DOHH2 (cell line): ENCODE data around the gene ST3GAL3.
A peak's percentile ranks its signal among the peaks of the same experiment; 100 is the strongest.

Experiments used
- H3F3A ChIP-seq: fragments of 200-600 bp; sonication (generic), shearing (Covaris generic); 2 replicates; pipeline ENCODE4 v1.6.0; 2016; ENCODE audit warnings: antibody characterized with exemption, mild to moderate bottlenecking; ENCODE audit not compliant: control insufficient read depth, insufficient read depth
- H3K27ac ChIP-seq: fragments of 200-600 bp; sonication (generic); 2 replicates; pipeline ENCODE4 v1.5.1; 2014; ENCODE audit warnings: low read depth, mild to moderate bottlenecking, low read length, moderate library complexity
- H3K27me3 ChIP-seq: fragments of 200-600 bp; sonication (generic); 2 replicates; pipeline ENCODE4 v1.6.1; 2014; ENCODE audit warnings: mild to moderate bottlenecking, low read length, mixed read lengths; ENCODE audit not compliant: control insufficient read depth
- H3K36me3 ChIP-seq: fragments of 200-600 bp; sonication (generic); 2 replicates; pipeline ENCODE4 v1.6.1; 2014; ENCODE audit warnings: mild to moderate bottlenecking, low read length, moderate library complexity, mixed read lengths; ENCODE audit not compliant: control insufficient read depth
- H3K4me1 ChIP-seq: fragments of 200-600 bp; sonication (generic); 2 replicates; pipeline ENCODE4 v1.6.1; 2014; ENCODE audit warnings: mild to moderate bottlenecking, low read length, mixed read lengths; ENCODE audit not compliant: control insufficient read depth
- H3K4me2 ChIP-seq: fragments of 200-600 bp; sonication (generic); 2 replicates; pipeline ENCODE4 v1.6.0; 2014; ENCODE audit warnings: mild to moderate bottlenecking, low read length, moderate library complexity
- H3K4me3 ChIP-seq: fragments of 200-600 bp; sonication (generic); 2 replicates; pipeline ENCODE4 v1.5.1; 2014; ENCODE audit warnings: mild to moderate bottlenecking, low read length, mixed read lengths
- H3K79me2 ChIP-seq: fragments of 200-600 bp; sonication (generic); 2 replicates; pipeline ENCODE4 v1.6.1; 2014; ENCODE audit warnings: mild to moderate bottlenecking, low read length, mixed read lengths; ENCODE audit not compliant: control insufficient read depth
- H3K9me2 ChIP-seq: fragments of 200-600 bp; sonication (generic); replicated peaks from 2 replicates; pipeline ENCODE4 v1.6.1; 2014; ENCODE audit warnings: mild to moderate bottlenecking, low read length, mixed read lengths; ENCODE audit not compliant: control insufficient read depth
- H3K9me3 ChIP-seq: fragments of 200-600 bp; sonication (generic); 2 replicates; pipeline ENCODE4 v1.6.1; 2014; ENCODE audit warnings: antibody characterized with exemption, low read length, mixed read lengths; ENCODE audit not compliant: control insufficient read depth, insufficient read depth
- H4K20me1 ChIP-seq: fragments of 200-600 bp; sonication (generic); 2 replicates; pipeline ENCODE4 v1.6.0; 2014; ENCODE audit warnings: low read depth, mild to moderate bottlenecking, antibody characterized with exemption, low read length, moderate library complexity; ENCODE audit not compliant: control insufficient read depth, insufficient read depth
- EZH2phosphoT487 ChIP-seq: fragments of 200-600 bp; sonication (generic); IDR thresholded peaks from 2 replicates; pipeline ENCODE4 v1.6.1; 2017; ENCODE audit warnings: borderline replicate concordance, mild to moderate bottlenecking, antibody characterized with exemption, low read length, moderate library complexity, mixed read lengths
- TF ChIP-seq, protein P1 (sequence below): fragments of 200-600 bp; sonication (generic); IDR thresholded peaks from one replicate; pipeline ENCODE4 v1.5.1; 2014; ENCODE audit warnings: antibody characterized with exemption, mild to moderate bottlenecking, low read depth, low read length; ENCODE audit not compliant: poor library complexity, severe bottlenecking

ST3GAL3 gene

DNA sequence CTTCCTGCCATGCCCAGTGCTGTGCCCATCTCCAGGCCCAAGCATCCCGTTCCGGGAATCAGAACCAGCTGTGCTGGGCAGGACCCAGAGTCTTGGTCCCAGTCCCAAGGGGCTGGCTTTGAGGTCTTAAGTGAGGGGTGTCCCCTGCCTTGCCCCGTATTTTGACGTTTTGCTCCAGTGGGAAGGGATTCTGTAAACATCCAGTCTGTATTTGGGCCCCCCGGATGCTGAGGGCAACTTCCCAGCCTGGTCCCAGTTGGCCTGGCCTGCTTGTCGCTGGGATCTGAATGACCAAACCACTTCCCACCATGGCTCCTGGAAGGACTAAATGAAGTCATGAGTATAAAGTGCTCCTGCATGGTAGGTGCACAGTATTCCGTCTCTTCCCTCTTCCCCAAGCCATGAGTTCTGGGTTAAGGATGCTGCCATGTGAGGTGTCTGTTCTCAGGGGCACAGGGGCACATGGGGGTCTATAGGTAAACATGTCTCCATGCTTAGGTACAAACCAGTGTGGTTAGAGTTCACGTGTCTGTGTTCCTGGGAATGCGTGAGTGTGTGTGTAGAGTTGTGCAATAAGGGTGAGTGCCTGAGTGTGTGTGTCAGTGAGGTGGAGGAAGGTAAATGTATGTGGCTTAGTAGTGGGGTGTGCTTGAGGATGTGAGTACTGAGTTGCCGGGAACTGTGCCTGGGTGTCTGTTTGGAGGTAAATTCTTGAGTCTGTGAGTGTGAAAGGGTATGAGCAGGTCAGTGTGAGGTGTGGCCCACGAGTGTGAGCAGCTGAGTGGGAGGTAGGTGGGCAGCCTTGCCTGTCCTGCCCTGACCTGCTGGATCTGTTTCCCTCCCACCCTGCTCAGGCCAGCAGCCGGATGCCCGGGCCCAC, 273.2 kb downstream of the ST3GAL3 start:
- H3K4me2 ChIP-seq, result peak overlapping the region; percentile 94
- peaks cover 68% of the 10 kb centered on the region for H3K79me2 ChIP-seq
- peaks cover 8% of the 10 kb centered on the region for H3F3A ChIP-seq
- H3K9me2 ChIP-seq, result no peaks in the 10 kb centered on the region
- no peaks in the 10 kb centered on the region for H3K27me3 ChIP-seq
- no peak for TF ChIP-seq EZH2phosphoT487
- TF ChIP-seq, protein P1, sequence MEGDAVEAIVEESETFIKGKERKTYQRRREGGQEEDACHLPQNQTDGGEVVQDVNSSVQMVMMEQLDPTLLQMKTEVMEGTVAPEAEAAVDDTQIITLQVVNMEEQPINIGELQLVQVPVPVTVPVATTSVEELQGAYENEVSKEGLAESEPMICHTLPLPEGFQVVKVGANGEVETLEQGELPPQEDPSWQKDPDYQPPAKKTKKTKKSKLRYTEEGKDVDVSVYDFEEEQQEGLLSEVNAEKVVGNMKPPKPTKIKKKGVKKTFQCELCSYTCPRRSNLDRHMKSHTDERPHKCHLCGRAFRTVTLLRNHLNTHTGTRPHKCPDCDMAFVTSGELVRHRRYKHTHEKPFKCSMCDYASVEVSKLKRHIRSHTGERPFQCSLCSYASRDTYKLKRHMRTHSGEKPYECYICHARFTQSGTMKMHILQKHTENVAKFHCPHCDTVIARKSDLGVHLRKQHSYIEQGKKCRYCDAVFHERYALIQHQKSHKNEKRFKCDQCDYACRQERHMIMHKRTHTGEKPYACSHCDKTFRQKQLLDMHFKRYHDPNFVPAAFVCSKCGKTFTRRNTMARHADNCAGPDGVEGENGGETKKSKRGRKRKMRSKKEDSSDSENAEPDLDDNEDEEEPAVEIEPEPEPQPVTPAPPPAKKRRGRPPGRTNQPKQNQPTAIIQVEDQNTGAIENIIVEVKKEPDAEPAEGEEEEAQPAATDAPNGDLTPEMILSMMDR, result no peak
- H3K36me3 ChIP-seq, result peaks cover 53% of the 10 kb centered on the region
- H3K9me3 ChIP-seq, result no peaks in the 10 kb centered on the region
- H3K4me3 ChIP-seq, result peak overlapping the region; percentile 94
- H4K20me1 ChIP-seq, result peaks cover 10% of the 10 kb centered on the region; the same call in 1 of the 2 replicates
- peaks cover 45% of the 10 kb centered on the region for H3K4me1 ChIP-seq
- no peak overlapping the region for H3K27ac ChIP-seq
